ENCODE measurements around the gene ANAPC16.

GRCh38 chr10:72261784-72262404, 46.1 kb downstream of the ANAPC16 start:
- TF ChIP-seq EZH2 (IDR thresholded peaks at IDR 0.05; ENCODE audit: low read depth, unreplicated experiment), result no peak
- no peak for TF ChIP-seq CTCF (conservative IDR thresholded peaks at IDR 0.05; ENCODE audit: low read depth in 2 of 2)
- no peak for TF ChIP-seq REST (IDR thresholded peaks at IDR 0.05; ENCODE audit: unreplicated experiment)
- TF ChIP-seq CREB1 (CRISPR knock-in tag; IDR thresholded peaks at IDR 0.05; ENCODE audit: low read depth), result no peak
- TF ChIP-seq POLR2AphosphoS5 (IDR thresholded peaks at IDR 0.05; ENCODE audit: low read depth), result no peak
- TF ChIP-seq EZH2phosphoT487 (IDR thresholded peaks at IDR 0.05; ENCODE audit: unreplicated experiment), result no peak
- TF ChIP-seq ETS1 (IDR thresholded peaks at IDR 0.05), result no peak
- TF ChIP-seq JUNB (IDR thresholded peaks at IDR 0.05; ENCODE audit: unreplicated experiment), result no peak
- TF ChIP-seq ZNF114 (CRISPR knock-in tag; IDR thresholded peaks at IDR 0.05), result no peak
- TF ChIP-seq ZNF462 (CRISPR knock-in tag; IDR thresholded peaks at IDR 0.05), result no peak
- TF ChIP-seq ZNF331 (CRISPR knock-in tag; IDR thresholded peaks at IDR 0.05; ENCODE audit: low read depth), result no peak

Measured in GM23338 (cell line).